ENCODE data around the gene KCNK6.
A peak's percentile ranks its signal among the peaks of the same experiment; 100 is the strongest.
"Not testable (repeated sequence)": the region's sequence is repeated elsewhere in the genome, so short reads cannot be mapped to it uniquely, and the experiment has no call there.

KCNK6 gene

DNA sequence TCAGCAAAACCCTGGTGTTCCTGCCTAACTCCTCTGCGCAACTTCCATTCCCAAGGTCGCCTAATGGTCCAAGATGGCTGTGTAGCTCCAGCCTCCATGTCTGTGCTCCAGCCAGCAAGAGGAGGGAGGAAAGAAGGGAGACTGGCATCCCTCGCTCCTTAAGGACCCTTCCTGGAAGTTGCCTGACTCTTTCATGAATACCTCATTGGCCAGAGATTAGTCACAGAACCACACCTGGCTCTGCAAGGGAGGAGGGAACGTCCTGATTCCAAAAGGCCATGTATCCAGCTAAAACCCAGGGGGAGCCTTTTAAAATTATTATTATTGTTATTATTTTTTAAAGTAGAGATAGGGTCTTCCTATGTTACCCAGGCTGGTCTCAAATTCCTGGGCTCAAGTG is 4.8 kb downstream of the KCNK6 start:
- DNase-seq (ENCODE audit: low spot score) = no peak

- DNase-seq (ENCODE audit: low spot score) = no peak
Observed at GRCh38 chr19:38326591-38326990, 6.9 kb downstream of the KCNK6 start.

DNA sequence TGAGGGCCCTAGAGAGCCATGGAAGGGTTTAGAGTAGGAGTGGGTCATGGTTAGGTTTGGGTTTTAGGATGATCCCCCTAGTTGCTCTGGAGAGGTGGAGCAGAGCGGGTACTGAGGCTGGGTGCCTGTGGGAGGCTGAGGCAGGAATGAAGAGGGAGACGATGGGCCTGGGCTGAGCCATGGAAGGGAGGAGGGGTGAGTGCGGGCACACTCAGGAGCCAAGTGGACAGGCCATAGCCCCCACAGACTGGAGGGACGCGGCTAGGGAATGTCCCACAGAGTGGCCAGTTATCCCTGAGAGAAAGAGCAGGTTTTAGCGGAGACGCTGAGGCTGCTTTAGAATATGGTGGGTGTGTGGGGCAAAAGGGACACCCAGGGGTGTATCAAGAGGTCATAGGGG is 10.0 kb downstream of the KCNK6 start:
- no peak for DNase-seq (ENCODE audit: low spot score)

GRCh38 chr19:38331728-38332127 is 12.1 kb downstream of the KCNK6 start:
- no peak for DNase-seq (ENCODE audit: low spot score)

DNA sequence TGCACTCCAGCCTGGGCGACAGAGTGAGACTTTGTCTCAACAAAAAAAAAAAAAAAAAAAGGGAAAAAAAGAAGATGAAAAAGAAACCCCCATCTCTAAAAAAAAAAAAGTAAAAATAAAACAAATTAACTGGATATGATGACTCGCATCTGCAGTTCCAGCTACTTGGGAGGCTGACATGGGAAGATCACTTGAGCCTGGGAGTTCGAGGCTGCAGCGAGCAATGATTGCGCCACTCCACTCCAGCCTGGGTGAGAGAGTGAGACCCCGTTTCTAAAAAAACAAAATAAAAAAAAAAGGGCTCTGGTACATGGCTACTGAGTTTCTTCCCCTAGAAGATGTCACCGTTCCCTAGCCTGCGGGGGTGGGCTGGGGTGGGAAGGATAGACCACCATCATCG is 13.6 kb downstream of the KCNK6 start:
- DNase-seq (ENCODE audit: low spot score) = no peak

DNA sequence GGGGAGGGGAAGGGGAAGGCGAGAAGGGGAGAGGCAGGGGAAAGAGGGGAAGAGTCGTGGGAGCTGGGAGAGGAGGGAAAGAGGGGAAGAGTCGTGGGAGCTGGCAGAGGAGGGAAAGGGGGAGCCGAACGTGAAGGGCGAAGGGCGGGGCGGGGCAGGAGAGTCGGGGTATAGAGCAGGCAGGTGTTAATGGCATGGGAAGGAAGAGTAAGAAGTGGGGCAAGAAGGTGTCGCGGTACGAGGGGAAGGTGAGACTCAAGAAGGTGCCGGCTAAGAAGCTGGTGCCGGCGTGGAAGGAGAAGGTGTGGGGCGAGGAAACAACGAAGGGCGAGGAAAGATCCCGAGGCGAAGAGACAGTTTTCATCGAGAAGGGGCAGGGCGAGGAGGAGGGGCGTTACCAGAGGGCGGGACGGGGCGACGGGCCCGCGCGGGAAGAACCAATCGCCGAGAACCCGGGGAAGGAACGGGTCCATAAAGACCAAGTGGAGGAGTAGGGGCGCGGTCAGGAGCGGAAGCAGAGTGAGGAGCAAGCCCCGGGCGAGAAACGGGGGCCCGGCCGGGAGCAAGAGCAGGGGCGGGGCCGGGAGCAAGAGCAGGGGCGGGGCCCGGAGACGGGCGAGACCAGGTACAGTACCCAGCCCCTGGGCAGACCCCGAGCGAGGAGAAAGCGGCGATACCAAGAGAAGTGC is 16.4 kb downstream of the KCNK6 start:
- peak; percentile 96 for DNase-seq (ENCODE audit: low spot score)

DNA sequence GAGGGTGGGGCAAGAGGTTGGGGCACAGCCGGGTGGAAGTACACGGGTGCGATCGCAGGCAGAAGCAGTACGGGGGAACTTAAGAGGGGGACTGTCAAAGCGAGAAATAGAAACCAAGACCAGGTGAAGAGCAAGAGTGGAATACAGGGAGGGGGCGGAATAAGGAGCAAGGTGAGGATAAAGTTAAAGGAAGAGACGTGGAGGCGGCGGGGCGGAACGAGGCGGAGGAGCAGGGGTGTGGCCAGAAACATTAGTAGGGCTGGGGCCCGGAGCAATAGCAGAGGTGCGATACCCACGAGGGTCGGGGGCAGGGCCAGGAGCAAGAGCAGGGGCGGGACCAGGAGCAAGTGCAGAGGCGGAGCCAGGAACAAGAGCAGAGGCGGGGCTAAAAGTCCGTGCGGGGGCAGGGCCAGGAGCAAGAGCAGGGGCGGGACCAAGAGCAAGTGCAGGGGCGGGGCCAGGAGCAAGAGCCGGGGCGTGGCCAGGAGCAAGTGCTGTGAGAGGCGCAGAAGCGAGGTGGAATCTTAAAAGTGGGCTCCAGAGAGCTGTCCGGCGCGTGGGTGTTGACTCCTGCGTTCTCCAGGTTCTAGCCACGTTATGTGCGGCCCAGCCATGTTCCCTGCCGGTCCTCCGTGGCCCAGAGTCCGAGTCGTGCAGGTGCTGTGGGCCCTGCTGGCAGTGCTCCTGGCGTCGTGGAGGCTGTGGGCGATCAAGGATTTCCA is 17.2 kb downstream of the KCNK6 start:
- peak; percentile 95 for DNase-seq (ENCODE audit: low spot score)

DNA sequence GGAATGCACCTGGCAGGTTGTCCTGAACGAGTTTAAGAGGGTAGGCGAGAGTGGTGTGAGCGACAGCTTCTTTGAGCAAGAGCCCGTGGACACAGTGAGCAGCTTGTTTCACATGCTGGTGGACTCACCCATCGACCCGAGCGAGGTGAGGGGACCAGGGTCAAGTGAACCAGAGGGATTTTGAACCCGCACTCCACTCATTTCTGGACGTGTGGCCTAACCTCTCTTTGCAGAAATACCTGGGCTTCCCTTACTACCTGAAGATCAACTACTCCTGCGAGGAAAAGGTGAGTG is 17.7 kb downstream of the KCNK6 start:
- no peak for DNase-seq (ENCODE audit: low spot score)

- DNase-seq (ENCODE audit: low spot score) = not testable (repeated sequence)
Observed at GRCh38 chr19:38339011-38339410, 19.4 kb downstream of the KCNK6 start.

DNA sequence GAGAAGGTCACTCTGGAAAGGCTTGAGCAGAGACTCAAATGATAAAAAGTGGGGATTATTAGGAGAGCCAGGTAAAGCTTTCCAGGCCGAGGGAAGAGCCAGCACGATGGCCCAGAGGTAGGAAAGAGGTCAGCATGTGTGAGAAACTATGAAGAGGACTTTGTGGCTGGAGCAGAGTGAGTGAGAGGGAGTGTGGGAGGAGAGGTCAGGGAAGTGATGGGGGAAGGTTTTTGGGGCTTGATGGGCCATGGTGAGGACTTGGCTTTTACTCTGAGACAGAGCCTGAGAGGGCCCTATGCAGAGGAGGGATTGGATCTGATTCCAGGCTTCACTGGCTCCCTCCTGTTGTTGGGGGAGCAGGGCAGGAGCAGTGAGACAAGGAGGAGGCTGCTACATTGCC is 21.3 kb downstream of the KCNK6 start:
- DNase-seq (ENCODE audit: low spot score) = no peak

- DNase-seq (ENCODE audit: low spot score) = no peak
Observed at GRCh38 chr19:38346837-38347236, 27.2 kb downstream of the KCNK6 start.

- no peak for DNase-seq (ENCODE audit: low spot score)
Observed at GRCh38 chr19:38350883-38351282, 31.2 kb downstream of the KCNK6 start.

GRCh38 chr19:38351865-38352395 is 32.3 kb downstream of the KCNK6 start:
- DNase-seq (ENCODE audit: low spot score) = no peak

- DNase-seq (ENCODE audit: low spot score) = no peak
Observed at GRCh38 chr19:38352611-38353010, 33.0 kb downstream of the KCNK6 start.

DNA sequence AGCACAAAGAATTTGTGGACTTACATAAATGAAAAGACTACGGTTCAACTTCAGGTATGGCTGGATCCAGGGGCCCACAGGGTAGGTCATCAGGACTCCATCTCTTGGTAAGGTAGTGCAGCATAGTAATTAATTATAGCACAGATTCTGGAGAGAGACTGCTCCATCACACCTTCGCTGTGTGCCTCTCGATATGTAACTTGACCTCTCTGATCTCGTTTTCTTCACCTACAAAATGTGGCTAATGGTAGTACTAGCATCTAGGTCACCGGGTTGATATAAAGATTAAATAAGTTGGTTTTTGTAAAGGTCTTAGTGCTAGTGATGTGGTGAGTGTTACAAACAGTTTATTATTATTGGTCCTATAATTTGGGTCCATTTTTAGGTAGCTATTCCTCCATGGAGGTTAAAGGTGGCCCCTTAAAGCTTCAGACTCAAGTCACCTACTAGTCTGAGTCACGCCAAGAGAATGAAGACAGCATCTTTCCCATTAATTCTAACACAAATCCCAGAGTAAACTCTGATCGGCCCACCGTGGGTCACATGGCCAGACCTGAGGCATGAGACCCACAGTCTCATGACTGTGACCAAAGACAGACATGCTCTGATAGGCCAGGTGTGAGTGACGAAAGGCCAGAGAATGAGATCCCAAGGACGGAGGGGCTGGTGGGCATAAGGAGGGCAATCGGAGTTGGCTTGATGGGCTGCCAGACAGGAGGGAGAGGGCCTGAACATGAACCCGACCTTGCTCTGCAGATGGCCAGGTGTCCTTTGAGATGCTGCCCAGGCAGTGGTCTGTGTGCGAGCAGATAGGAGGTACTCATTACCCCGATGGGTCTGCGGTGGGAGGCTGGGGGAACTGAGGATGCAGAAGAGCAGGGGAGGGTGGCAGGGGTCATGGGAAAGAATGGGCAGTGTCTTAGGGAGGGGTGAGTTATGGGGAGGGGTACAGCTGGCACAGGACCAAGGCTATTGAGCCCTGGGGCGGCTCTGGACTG is 36.4 kb downstream of the KCNK6 start:
- no peak for DNase-seq (ENCODE audit: low spot score)

- no peak for DNase-seq (ENCODE audit: low spot score)
Observed at GRCh38 chr19:38358071-38358470, 38.4 kb downstream of the KCNK6 start.

- no peak for DNase-seq (ENCODE audit: low spot score)
Observed at GRCh38 chr19:38359242-38360021, 39.8 kb downstream of the KCNK6 start.

- DNase-seq (ENCODE audit: low spot score) = no peak
Observed at GRCh38 chr19:38360351-38360750, 40.7 kb downstream of the KCNK6 start.

GRCh38 chr19:38360839-38361631 is 41.4 kb downstream of the KCNK6 start:
- DNase-seq (ENCODE audit: low spot score) = peak; percentile 28

DNA sequence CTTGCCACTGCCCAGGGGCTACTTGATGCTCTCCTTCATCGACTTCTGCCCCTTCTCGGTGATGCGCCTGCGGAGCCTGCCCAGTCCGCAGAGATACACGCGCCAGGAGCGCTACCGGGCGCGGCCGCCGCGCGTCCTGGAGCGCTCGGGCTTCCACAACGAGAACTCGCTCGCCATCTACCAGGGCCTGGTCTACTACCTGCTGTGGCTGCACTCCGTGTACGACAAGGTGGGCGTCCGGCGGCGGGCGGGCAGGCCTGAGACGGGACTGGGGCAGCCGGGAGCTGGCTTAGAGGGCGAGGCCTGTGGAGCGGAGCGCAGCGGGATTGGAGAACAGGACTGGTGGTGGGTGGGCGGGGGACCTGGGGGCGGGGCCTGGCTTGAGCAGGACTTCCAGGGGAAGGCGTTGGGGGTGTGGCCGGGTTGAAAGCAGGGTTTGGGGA is 42.0 kb downstream of the KCNK6 start:
- peak; percentile 86 for DNase-seq (ENCODE audit: low spot score)

Data from cerebellar cortex (tissue), 1 donor.